ENCODE data around the gene SASH3.
"Not testable (repeated sequence)": the region's sequence is repeated elsewhere in the genome, so short reads cannot be mapped to it uniquely, and the experiment has no call there.

SASH3 gene

DNA sequence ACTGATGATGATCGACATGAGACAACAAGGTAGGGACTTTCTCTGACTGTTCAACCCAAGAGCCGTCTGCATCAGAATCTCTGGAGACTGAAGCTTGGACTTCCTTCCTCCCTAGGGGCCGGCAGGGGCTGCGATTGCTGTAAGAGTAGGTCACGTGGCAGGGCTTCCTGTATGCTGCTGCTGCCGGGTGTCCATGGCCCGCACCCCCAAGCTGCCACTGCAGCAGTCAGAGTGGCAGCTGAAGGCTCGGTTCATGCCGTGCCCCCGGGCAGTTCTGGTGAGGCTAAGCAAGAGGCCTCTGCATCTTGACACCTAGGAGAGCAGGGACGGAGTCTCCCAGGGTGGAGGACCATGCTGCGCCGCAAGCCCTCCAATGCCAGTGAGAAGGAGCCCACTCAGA lies at the start of gene SASH3:
TSS of gene SASH3 (plus strand) at position 203 of the 400 bp plus-strand sequence. CDS start at position 352, 149 bp downstream.
- no peaks in the 10 kb centered on the region for H3K9me3 ChIP-seq (ENCODE audit: insufficient read depth, low read depth, low read length)
- H3K36me3 ChIP-seq (ENCODE audit: insufficient read depth, low read depth, low read length) = no peaks in the 10 kb centered on the region
- no peaks in the 10 kb centered on the region for H3K27me3 ChIP-seq (ENCODE audit: insufficient read depth, low read length)
- no peak within 1 kb of the TSS for H3K27ac ChIP-seq (ENCODE audit: low read length)
- no peak within 1 kb of the TSS for H3K4me3 ChIP-seq (ENCODE audit: low read length)
- H3K9ac ChIP-seq (ENCODE audit: low read depth, low read length) = no peak within 1 kb of the TSS
- no peaks in the 10 kb centered on the region for H3K4me1 ChIP-seq (ENCODE audit: insufficient read depth, low read length)

DNA sequence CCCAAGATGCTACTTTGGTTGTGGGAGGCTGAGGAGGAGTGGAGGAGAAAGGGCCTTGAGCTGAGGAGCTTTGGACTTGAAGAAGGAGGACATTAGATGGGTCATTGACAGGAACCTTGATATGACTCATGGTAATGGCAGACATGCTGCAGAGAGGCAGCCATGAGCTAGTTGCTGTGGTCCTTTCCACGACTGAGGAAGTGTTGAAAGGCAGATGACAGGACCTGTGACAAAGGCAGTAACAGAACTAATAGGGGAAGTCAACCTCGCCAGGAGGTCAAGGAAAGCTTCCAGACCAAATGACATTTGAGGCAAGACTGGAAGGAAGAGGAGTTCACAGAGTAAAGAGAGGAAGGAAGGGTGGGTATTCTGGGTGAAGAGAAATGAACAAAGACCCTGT lies 48.5 kb upstream of the SASH3 start:
- Histone ChIP-seq H3K27me3 (ENCODE audit: insufficient read depth, low read length) (no peaks in the 10 kb centered on the region), H3K9me3 (ENCODE audit: insufficient read depth, low read depth, low read length) (no peaks in the 10 kb centered on the region)

DNA sequence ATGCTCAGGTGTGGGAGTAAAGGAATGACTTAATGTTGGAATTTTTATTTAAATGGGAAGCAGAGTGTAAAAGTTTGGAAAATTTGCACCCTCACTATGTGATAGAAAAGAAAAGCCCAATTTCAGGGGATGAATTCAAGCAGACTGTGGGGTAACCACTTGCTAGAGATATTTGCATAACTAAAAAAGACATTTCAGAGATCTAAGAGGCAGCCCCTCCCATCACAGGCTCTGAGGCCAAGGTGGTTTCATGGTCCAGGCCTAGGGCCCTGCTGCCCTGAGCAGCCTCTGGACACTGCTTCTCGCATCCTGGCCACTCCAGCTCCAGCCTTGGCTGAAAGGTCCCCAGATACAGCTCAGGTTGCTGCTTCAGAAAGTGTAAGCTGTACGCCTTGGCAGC lies 46.9 kb upstream of the SASH3 start:
- no peaks in the 10 kb centered on the region for H3K36me3 ChIP-seq (ENCODE audit: insufficient read depth, low read depth, low read length)
- no peaks in the 10 kb centered on the region for H3K27me3 ChIP-seq (ENCODE audit: insufficient read depth, low read length)
- H3K4me3 ChIP-seq (ENCODE audit: low read length) = no peak overlapping the region
- H3K9me3 ChIP-seq (ENCODE audit: insufficient read depth, low read depth, low read length) = no peaks in the 10 kb centered on the region
- no peaks in the 10 kb centered on the region for H3K4me1 ChIP-seq (ENCODE audit: insufficient read depth, low read length)
- no peak overlapping the region for H3K9ac ChIP-seq (ENCODE audit: low read depth, low read length)
- no peak overlapping the region for H3K27ac ChIP-seq (ENCODE audit: low read length)

More for the DNA sequence above, 48.5 kb upstream of the SASH3 start:
- Histone ChIP-seq H3K4me3 (ENCODE audit: low read length) (no peak overlapping the region), H3K4me1 (ENCODE audit: insufficient read depth, low read length) (no peaks in the 10 kb centered on the region), H3K36me3 (ENCODE audit: insufficient read depth, low read depth, low read length) (no peaks in the 10 kb centered on the region), H3K27ac (ENCODE audit: low read length) (no peak overlapping the region), H3K9ac (ENCODE audit: low read depth, low read length) (no peak overlapping the region)

- Histone ChIP-seq H3K9ac (ENCODE audit: low read depth, low read length) (no peak overlapping the region), H3K4me1 (ENCODE audit: insufficient read depth, low read length) (no peaks in the 10 kb centered on the region), H3K27me3 (ENCODE audit: insufficient read depth, low read length) (no peaks in the 10 kb centered on the region), H3K4me3 (ENCODE audit: low read length) (no peak overlapping the region), H3K9me3 (ENCODE audit: insufficient read depth, low read depth, low read length) (no peaks in the 10 kb centered on the region), H3K27ac (ENCODE audit: low read length) (no peak overlapping the region), H3K36me3 (ENCODE audit: insufficient read depth, low read depth, low read length) (no peaks in the 10 kb centered on the region)
These were observed 46.4 kb upstream of the SASH3 start for GRCh38 chrX:129733335-129733734.

DNA sequence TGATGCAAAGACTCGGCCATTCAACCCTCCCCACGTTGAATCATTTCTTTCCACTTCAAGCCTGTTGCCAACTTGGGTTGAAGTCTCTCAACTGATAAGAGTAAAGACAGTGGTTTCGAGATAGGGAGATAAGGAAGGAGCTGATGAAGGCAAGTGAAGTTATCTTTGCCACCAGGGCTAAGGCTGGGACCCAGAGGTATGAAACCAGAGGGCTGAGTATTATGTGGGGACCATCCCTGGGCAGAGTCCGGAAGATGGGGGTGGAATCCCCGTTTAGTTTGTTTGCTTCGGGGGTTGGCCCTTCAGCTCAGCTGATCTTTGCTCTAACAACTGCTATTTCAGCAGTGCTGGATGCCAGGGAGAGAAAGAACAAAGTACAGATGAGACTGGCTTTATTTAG lies 43.3 kb upstream of the SASH3 start:
- no peak overlapping the region for H3K4me3 ChIP-seq (ENCODE audit: low read length)
- H3K36me3 ChIP-seq (ENCODE audit: insufficient read depth, low read depth, low read length) = no peaks in the 10 kb centered on the region
- no peaks in the 10 kb centered on the region for H3K9me3 ChIP-seq (ENCODE audit: insufficient read depth, low read depth, low read length)
- no peak overlapping the region for H3K9ac ChIP-seq (ENCODE audit: low read depth, low read length)
- no peak overlapping the region for H3K27ac ChIP-seq (ENCODE audit: low read length)
- H3K27me3 ChIP-seq (ENCODE audit: insufficient read depth, low read length) = no peaks in the 10 kb centered on the region
- H3K4me1 ChIP-seq (ENCODE audit: insufficient read depth, low read length) = peaks cover 4% of the 10 kb centered on the region; the same call in 1 of the 2 replicates

DNA sequence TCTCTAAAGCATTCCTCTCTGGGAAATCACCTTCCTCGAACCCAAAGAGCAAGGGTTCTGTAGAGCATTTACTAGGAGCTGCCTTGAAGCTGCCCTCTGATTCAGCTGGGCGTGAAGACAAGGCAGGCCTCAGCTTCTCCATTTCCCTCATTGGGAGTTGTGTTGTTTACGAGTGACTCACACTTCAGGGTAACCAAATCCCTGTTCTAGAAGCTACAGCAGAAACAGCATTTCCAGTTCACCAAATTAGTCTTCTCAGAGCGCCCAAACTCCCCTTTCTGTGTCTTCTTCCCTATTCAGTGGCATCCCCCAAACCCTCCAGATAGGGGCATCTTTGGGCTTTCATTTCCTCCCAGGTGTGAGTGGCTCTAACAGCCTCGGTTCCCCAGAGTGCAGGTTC lies 41.8 kb upstream of the SASH3 start:
- Histone ChIP-seq H3K4me3 (ENCODE audit: low read length) (no peak overlapping the region), H3K9me3 (ENCODE audit: insufficient read depth, low read depth, low read length) (no peaks in the 10 kb centered on the region), H3K36me3 (ENCODE audit: insufficient read depth, low read depth, low read length) (no peaks in the 10 kb centered on the region), H3K4me1 (ENCODE audit: insufficient read depth, low read length) (peaks cover 6% of the 10 kb centered on the region; the same call in 1 of the 2 replicates), H3K9ac (ENCODE audit: low read depth, low read length) (no peak overlapping the region), H3K27ac (ENCODE audit: low read length) (no peak overlapping the region), H3K27me3 (ENCODE audit: insufficient read depth, low read length) (no peaks in the 10 kb centered on the region)

DNA sequence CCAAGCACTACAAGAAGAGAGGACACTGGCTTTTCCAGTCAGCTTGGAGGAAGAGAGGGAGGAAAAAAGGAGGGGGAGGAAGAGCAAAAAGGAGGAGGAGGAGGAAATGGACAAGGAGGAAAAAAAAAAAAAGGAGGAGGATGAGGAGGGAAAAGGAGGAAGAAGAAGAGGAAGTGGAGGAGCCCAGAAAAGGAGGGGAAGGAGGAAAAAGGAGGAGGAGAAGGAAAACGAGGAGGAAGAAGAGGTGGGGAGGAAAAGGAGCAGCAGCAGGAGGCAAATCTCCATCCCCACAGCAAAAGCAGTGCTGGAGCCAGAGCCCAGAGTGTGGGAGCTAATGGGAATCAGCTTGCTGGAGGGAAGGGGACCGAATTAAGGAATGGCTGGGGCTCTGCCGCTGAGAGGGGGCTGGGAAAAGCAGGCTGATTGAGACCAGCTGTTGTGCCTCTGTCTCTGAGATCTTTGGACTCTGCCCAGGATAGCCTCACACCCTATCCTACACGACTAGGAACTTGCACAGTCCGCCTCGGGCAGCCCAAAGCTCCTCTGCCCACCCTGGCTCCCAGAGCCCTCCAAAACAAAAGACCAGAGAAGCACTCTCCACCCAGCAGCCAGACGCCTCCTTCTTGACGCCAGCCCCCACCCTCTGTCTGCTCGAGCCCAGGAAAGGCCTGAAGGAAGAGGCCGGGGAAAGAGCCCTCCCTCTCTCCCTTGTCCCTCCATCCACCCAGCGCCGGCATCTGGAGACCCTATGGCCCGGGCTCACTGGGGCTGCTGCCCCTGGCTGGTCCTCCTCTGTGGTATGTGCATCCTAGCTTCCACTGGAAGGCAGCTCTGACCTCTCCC lies 41.1 kb upstream of the SASH3 start, which contains the start of gene XPNPEP2:
TSS of gene XPNPEP2 (plus strand) at position 514 of the 843 bp plus-strand sequence. CDS start at position 749, 235 bp downstream.
- peaks cover 6% of the 10 kb centered on the region; the same call in 1 of the 2 replicates for H3K4me1 ChIP-seq (ENCODE audit: insufficient read depth, low read length)
- H3K4me3 ChIP-seq (ENCODE audit: low read length) = no peak within 1 kb of the TSS
- H3K27me3 ChIP-seq (ENCODE audit: insufficient read depth, low read length) = no peaks in the 10 kb centered on the region
- H3K27ac ChIP-seq (ENCODE audit: low read length) = no peak within 1 kb of the TSS
- no peak within 1 kb of the TSS for H3K9ac ChIP-seq (ENCODE audit: low read depth, low read length)
- no peaks in the 10 kb centered on the region for H3K9me3 ChIP-seq (ENCODE audit: insufficient read depth, low read depth, low read length)
- no peaks in the 10 kb centered on the region for H3K36me3 ChIP-seq (ENCODE audit: insufficient read depth, low read depth, low read length)

GRCh38 chrX:129739578-129739977 lies 40.2 kb upstream of the SASH3 start:
- Histone ChIP-seq H3K4me3 (ENCODE audit: low read length) (no peak overlapping the region), H3K27me3 (ENCODE audit: insufficient read depth, low read length) (no peaks in the 10 kb centered on the region), H3K4me1 (ENCODE audit: insufficient read depth, low read length) (peaks cover 6% of the 10 kb centered on the region; the same call in 1 of the 2 replicates), H3K9me3 (ENCODE audit: insufficient read depth, low read depth, low read length) (no peaks in the 10 kb centered on the region), H3K9ac (ENCODE audit: low read depth, low read length) (no peak overlapping the region), H3K36me3 (ENCODE audit: insufficient read depth, low read depth, low read length) (no peaks in the 10 kb centered on the region), H3K27ac (ENCODE audit: low read length) (no peak overlapping the region)

GRCh38 chrX:129741880-129742758 lies 37.6 kb upstream of the SASH3 start:
- Histone ChIP-seq H3K27me3 (ENCODE audit: insufficient read depth, low read length) (no peaks in the 10 kb centered on the region), H3K36me3 (ENCODE audit: insufficient read depth, low read depth, low read length) (no peaks in the 10 kb centered on the region), H3K9ac (ENCODE audit: low read depth, low read length) (no peak overlapping the region), H3K9me3 (ENCODE audit: insufficient read depth, low read depth, low read length) (no peaks in the 10 kb centered on the region), H3K4me3 (ENCODE audit: low read length) (no peak overlapping the region), H3K4me1 (ENCODE audit: insufficient read depth, low read length) (peaks cover 6% of the 10 kb centered on the region; the same call in 1 of the 2 replicates), H3K27ac (ENCODE audit: low read length) (no peak overlapping the region)

DNA sequence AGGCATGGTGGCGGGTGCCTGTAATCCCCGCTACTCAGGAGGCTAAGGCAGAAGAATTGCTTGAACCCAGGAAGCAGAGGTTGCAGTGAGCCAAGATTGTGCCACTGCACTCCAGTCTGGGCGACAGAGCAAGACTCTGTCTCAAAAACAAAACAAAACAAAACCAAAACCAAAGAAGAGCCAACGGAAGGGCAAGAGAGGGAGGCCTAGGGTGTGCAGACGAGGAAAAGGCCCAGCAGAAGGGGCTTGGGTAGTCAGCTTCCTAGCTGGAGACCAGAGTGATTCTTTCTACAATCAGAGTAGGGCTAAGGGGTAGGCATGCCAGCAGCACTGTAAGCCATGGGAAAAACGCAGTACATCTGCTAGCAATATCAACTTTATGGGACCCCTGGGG lies 37.0 kb upstream of the SASH3 start:
- H3K9ac ChIP-seq (ENCODE audit: low read depth, low read length) = not testable (repeated sequence)

DNA sequence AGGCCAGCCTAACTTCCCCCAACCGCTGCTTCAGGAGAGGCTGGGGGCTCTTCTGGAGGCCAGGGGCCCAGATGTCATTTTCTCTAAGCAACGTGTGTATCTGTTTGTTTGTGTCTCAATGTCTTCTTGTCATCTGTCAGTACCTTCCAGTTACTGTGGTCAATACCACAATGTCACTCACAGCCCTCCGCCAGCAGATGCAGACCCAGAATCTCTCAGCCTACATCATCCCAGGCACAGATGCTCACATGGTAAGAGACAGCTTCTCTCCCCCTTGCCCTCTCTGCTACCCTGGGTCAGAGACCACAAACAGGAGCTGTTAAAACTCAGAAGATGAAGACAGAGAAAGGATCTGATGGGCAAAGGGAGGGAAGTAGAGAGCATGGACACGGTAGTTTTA lies 35.9 kb upstream of the SASH3 start:
- H3K4me1 ChIP-seq (ENCODE audit: insufficient read depth, low read length) = peaks cover 6% of the 10 kb centered on the region; the same call in 1 of the 2 replicates
- H3K27ac ChIP-seq (ENCODE audit: low read length) = no peak overlapping the region
- no peak overlapping the region for H3K9ac ChIP-seq (ENCODE audit: low read depth, low read length)
- no peaks in the 10 kb centered on the region for H3K36me3 ChIP-seq (ENCODE audit: insufficient read depth, low read depth, low read length)
- H3K4me3 ChIP-seq (ENCODE audit: low read length) = no peak overlapping the region
- no peaks in the 10 kb centered on the region for H3K9me3 ChIP-seq (ENCODE audit: insufficient read depth, low read depth, low read length)
- no peaks in the 10 kb centered on the region for H3K27me3 ChIP-seq (ENCODE audit: insufficient read depth, low read length)

More for the DNA sequence above, 37.0 kb upstream of the SASH3 start:
- not testable (repeated sequence) for H3K27ac ChIP-seq (ENCODE audit: low read length); H3K36me3 ChIP-seq (ENCODE audit: insufficient read depth, low read depth, low read length); H3K27me3 ChIP-seq (ENCODE audit: insufficient read depth, low read length); H3K9me3 ChIP-seq (ENCODE audit: insufficient read depth, low read depth, low read length); H3K4me3 ChIP-seq (ENCODE audit: low read length); H3K4me1 ChIP-seq (ENCODE audit: insufficient read depth, low read length)
